ENCODE results near the gene ZNF548.
"Not testable (repeated sequence)": the region's sequence is repeated elsewhere in the genome, so short reads cannot be mapped to it uniquely, and the experiment has no call there.

ZNF548 gene

GRCh38 chr19:57389730-57390598, at the start of gene ZNF548:
Gene ZNF548, plus strand, starts transcription at chr19:57389854. Its CDS starts 246 bp downstream, at chr19:57390100.
- DNase-seq: peak; percentile 97

- DNase-seq: no peak
These were observed 47.1 kb upstream of the ZNF548 start for GRCh38 chr19:57342582-57342981.

DNA sequence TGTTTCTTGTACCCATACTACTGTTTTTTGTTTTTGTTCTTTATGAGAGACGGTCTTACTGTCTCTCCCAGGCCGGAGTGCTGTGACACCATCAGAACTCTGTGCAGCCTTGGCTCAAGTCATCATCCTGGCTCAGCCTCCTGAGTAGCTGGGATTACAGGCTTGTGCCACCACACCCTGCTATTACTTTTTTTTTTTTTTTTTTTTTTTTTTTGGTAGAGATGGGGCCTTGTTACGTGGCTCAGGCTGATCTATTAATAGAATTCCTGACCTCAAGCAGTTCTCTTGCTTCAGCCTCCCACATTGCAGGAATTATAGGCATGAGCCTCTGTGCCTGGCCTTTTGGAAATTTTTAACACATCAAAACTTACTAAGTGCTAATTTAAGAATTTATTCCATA, 41.5 kb upstream of the ZNF548 start:
- no peak for DNase-seq

- peak; percentile 84 for DNase-seq
These were observed 38.5 kb upstream of the ZNF548 start, which contains the start of gene ZNF304 for GRCh38 chr19:57350877-57351805. Gene ZNF304, plus strand, starts transcription at chr19:57351271. Its CDS starts 394 bp downstream, at chr19:57351665.

DNA sequence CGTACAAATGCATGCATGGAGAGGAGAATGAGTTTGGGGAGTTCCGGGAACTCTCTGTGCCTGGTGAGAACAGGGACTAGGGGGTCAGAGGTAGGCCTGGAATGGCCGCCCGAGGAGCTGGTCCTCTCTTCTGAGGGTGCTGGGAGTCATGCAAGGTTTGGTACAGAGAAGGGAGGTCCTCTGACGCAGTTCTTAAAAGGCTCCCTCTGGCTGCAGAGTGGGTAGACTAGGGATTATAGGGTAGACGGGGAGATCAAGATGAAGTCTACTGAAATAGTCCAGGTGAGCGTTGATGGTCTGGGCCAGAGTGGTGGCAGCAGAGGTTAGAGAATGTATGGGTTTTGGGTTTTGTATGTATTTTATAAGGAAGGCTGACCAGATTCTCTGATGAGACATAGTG, 37.8 kb upstream of the ZNF548 start:
- DNase-seq: no peak

GRCh38 chr19:57355916-57356315, 33.7 kb upstream of the ZNF548 start:
- no peak for DNase-seq

DNA sequence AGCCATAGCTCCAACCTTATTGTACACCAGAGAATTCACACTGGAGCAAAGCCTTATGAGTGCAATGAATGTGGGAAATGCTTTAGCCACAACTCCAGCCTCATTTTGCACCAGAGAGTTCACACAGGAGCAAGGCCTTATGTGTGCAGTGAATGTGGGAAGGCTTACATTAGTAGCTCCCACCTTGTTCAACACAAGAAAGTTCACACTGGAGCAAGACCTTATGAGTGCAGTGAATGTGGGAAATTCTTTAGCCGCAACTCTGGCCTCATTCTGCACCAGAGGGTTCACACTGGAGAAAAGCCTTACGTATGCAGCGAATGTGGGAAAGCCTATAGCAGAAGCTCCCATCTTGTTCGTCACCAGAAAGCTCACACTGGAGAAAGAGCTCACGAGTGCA, 32.2 kb upstream of the ZNF548 start:
- no peak for DNase-seq

GRCh38 chr19:57359300-57359699, 30.4 kb upstream of the ZNF548 start:
- DNase-seq: no peak

GRCh38 chr19:57362419-57362818, 27.2 kb upstream of the ZNF548 start:
- DNase-seq: no peak

DNA sequence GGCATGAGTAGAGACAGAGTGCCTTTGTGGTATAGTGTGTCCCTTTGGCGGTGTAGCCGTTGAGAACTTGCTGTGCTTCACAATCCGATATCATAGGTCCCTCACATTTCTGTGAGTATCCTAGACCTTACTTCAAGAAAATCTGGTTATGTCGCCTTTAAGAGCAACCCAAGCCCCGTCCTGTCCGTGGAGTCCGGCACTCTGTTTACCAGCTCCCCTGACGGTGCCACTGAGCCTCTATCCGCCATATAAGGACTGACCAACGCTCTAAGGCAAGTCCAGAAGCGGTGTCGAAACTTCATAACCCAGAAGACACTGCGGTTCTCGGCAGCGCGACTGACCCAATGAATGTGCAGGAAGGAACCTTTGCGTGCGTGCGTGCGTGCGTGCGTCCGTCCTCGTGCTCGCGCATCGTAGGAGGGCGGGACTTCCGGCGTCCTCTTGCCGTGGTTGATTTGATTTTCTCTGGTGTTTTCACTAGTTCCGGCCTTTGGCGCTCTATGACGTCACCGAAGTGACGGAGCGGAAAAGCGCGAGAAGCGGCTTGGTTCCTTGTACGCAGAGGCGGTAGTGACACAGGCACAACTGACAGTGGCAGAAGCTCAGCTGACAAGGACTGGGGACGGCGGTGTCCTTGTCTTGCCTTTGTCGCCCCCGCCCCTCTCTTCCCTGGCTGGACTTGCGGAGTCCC, 26.5 kb upstream of the ZNF548 start, which contains the start of the genes TRAPPC2B and ZNF547:
TSS of gene TRAPPC2B (plus strand) at position 555 of the 691 bp plus-strand sequence. CDS start 1,283 bp downstream, outside the sequence.
TSS of gene ZNF547 (plus strand) at position 555 of the 691 bp plus-strand sequence. CDS start 5,005 bp downstream, outside the sequence.
- peak; percentile 99 for DNase-seq

DNA sequence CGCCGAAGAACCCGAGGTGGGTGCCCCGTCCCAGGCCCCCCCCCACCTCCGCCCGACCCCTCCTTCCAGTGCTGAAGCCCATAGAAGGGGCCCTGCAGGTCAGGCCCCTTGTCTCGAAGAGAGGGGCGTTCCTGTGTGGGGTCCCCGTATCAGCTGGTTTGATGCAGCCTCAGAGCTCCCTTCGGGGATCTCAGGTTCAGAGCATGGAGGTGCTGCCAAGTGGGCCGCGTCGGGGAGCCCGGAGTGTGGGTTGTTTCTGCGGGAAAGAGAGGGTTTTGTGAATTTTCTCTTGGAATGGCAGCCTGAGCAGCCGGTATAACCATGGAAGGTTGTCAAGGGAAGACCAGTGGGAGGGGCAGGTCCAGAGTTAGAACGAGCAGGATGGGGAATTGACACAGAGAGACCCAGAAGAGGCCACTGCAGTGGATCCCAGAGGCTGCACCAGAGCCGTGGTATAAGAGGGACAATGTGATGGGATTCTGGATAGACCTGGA, 25.9 kb upstream of the ZNF548 start:
- DNase-seq: no peak

DNA sequence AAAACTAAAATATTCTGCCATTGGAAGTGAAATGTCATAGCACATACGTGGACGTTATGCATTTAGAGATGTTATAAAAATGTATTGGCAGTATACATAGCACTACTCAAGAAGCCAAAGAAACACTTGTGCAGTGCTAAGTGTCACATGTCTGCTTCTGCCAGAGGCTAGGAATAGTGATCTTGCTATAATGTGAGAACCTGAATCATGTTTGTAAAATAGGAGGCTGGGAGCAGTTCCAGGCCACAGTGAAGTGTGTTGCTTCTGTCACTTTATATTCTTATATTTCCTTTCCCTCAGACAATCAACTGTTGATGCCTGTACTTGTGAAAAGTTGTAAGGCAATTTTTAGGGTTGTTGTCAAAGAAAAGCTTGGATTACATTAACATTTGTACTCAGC, 22.9 kb upstream of the ZNF548 start:
- no peak for DNase-seq

DNA sequence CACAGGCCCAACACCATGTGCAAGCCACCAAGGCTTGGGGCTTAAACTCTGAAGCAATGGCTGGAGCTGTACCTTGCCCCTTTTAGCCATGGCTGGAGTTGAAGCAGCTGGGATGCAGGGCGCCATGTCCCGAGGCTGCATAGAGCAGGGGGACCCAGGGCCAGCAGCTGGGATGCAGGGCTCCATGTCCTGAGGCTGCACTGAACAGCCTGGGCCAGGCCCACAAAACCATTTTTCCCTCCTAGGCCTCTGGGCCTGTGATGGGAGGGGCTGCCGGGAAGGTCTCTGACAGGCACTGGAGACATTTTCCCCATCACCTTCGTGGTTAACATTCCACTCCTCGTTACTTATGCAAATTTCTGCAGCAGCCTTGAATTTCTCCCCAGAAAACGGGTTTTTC, 15.5 kb upstream of the ZNF548 start:
- DNase-seq: no peak

- DNase-seq: not testable (repeated sequence)
These were observed 15.0 kb upstream of the ZNF548 start for GRCh38 chr19:57374647-57375046.

GRCh38 chr19:57376151-57376550, 13.5 kb upstream of the ZNF548 start:
- no peak for DNase-seq

GRCh38 chr19:57377498-57378146, 12.0 kb upstream of the ZNF548 start:
- DNase-seq: no peak

- DNase-seq: no peak
These were observed 8.7 kb upstream of the ZNF548 start for GRCh38 chr19:57380923-57381322.

DNA sequence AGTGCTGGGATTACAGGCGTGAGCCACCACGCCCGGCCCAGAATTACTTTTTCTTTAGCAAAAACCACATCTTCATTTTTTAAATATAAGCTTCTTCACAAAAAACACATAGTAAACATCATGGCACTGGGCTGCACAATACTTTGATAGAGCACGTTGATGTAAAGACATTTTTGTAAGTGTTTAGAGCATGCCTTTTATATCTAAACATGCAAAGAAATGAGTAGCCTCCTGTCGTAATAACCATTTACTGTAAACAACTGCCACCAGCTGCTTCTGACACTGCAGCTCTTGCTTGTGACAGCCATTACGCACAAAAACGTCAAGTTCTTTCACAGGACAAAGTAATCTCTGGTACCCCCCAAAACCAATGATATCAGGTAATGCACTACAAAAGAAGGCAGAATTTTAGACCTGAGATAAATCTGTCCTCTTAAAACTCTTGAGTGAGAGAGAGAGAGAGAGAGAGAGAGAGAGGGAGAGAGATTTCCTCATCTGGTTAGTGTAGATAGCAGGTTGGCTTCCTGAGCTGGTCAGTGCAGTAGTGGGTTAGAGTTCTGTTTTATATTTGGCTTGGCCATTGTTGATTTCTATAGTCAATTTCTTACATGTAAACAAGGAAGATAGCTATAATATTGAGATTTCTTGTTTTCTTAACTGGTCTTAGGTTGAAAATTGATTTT, 6.7 kb upstream of the ZNF548 start:
- no peak for DNase-seq

GRCh38 chr19:57389194-57389729, 392 bp upstream of the ZNF548 start:
- DNase-seq: no peak

- DNase-seq: no peak
These were observed 6.1 kb downstream of the ZNF548 start for GRCh38 chr19:57395710-57396109.

GRCh38 chr19:57398868-57399267, 9.2 kb downstream of the ZNF548 start:
- no peak for DNase-seq
